WTC11 (cell line): ENCODE data around the gene MRPS21.

Experiments used
- CTCF ChIP-seq: fragments of 200-600 bp; IDR thresholded peaks from 2 replicates; pipeline ENCODE4 v1.8.0; 2022; ENCODE audit warnings: antibody characterized with exemption
- E2F1 ChIP-seq: sonication (generic); formaldehyde crosslinking; IDR thresholded peaks from 2 replicates; pipeline ENCODE4 v1.8.0; 2022; ENCODE audit warnings: mild to moderate bottlenecking, missing genetic modification reagents
- ELF4 ChIP-seq: sonication (generic); formaldehyde crosslinking; IDR thresholded peaks from 2 replicates; pipeline ENCODE4 v1.8.1; 2022; ENCODE audit warnings: low read depth, mild to moderate bottlenecking, moderate library complexity, missing genetic modification reagents
- ETV6 ChIP-seq: sonication (generic); formaldehyde crosslinking; IDR thresholded peaks from 2 replicates; pipeline ENCODE4 v1.8.1; 2022; ENCODE audit warnings: mild to moderate bottlenecking, missing genetic modification reagents
- FOXP4 ChIP-seq: sonication (generic); formaldehyde crosslinking; IDR thresholded peaks from 2 replicates; pipeline ENCODE4 v1.8.0; 2022; ENCODE audit warnings: mild to moderate bottlenecking, missing genetic modification reagents
- IRF2 ChIP-seq: sonication (generic); formaldehyde crosslinking; IDR thresholded peaks from 2 replicates; pipeline ENCODE4 v1.8.0; 2022; ENCODE audit warnings: low read depth, missing genetic modification reagents, borderline replicate concordance
- NFYB ChIP-seq: sonication (generic); formaldehyde crosslinking; conservative IDR thresholded peaks from 2 replicates; pipeline ENCODE4 v1.8.0; 2022; ENCODE audit warnings: low read depth, missing genetic modification reagents
- RELA ChIP-seq: sonication (generic); formaldehyde crosslinking; IDR thresholded peaks from 2 replicates; pipeline ENCODE4 v1.8.1; 2022; ENCODE audit warnings: missing genetic modification reagents, mild to moderate bottlenecking, borderline replicate concordance
- TEAD4 ChIP-seq: sonication (generic); formaldehyde crosslinking; IDR thresholded peaks from 2 replicates; pipeline ENCODE4 v1.8.0; 2022; ENCODE audit warnings: mild to moderate bottlenecking, missing genetic modification reagents
- ZNF138 ChIP-seq: sonication (generic); formaldehyde crosslinking; conservative IDR thresholded peaks from 2 replicates; pipeline ENCODE4 v1.8.1; 2022; ENCODE audit warnings: mild to moderate bottlenecking, moderate library complexity, missing genetic modification reagents
- ZNF416 ChIP-seq: fragments of 250-450 bp; sonication (Bioruptor Pico); IDR thresholded peaks from 2 replicates; pipeline ENCODE4 v1.9.0; 2021; ENCODE audit warnings: mild to moderate bottlenecking, inconsistent platforms
- ZNF512 ChIP-seq: sonication (generic); formaldehyde crosslinking; IDR thresholded peaks from 2 replicates; pipeline ENCODE4 v1.8.1; 2022; ENCODE audit warnings: missing genetic modification reagents, borderline replicate concordance

GRCh38 chr1:150320667-150320978 lies 27.0 kb downstream of the MRPS21 start:
- TF ChIP-seq CTCF = no peak
- TF ChIP-seq NFYB (CRISPR knock-in tag) = no peak
- no peak for TF ChIP-seq RELA (CRISPR knock-in tag)
- TF ChIP-seq E2F1 (CRISPR knock-in tag) = no peak
- TF ChIP-seq IRF2 (CRISPR knock-in tag) = no peak
- no peak for TF ChIP-seq ZNF138 (CRISPR knock-in tag)
- no peak for TF ChIP-seq ETV6 (CRISPR knock-in tag)
- TF ChIP-seq FOXP4 = no peak
- no peak for TF ChIP-seq TEAD4 (CRISPR knock-in tag)
- TF ChIP-seq ELF4 (CRISPR knock-in tag) = no peak
- TF ChIP-seq ZNF416 (CRISPR knock-in tag) = no peak
- no peak for TF ChIP-seq ZNF512 (CRISPR knock-in tag)
